ENCODE measurements around the gene LRRC37A3.
"Not testable (repeated sequence)": the region's sequence is repeated elsewhere in the genome, so short reads cannot be mapped to it uniquely, and the experiment has no call there.

DNA sequence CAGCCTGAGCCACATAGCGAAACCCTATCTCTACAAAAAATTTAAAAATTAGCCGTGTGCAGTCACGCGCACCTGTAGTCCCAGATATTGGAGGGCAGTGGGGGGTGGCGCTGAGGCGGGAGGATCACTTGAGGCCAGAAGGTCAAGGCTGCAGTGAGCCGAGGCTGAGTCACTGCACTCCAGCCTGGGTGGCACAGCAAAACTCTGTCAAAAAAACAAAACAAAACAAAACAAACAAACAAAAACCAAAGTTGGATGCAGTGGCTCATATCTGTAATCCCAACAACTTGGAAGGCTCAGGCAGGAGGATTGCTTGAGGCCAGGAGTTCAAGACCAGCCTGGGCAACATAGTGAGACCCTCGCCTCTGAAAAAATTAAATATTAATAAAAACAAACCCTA is 75.4 kb downstream of the LRRC37A3 start:
- TF ChIP-seq YY1 (IDR thresholded peaks at IDR 0.05; ENCODE audit: insufficient read depth, insufficient read length); ZNF274 (IDR thresholded peaks at IDR 0.05; ENCODE audit: low read depth, low read length); SUZ12 (IDR thresholded peaks at IDR 0.05; ENCODE audit: extremely low read depth, insufficient read depth, insufficient read length): not testable (repeated sequence)
